ENCODE measurements around the gene PICK1. TPM values are rescaled to one million over a fixed set of nuclear protein-coding genes. Genes with fewer than 3 reads are reported as not detected.
"Not testable (repeated sequence)": the region's sequence is repeated elsewhere in the genome, so short reads cannot be mapped to it uniquely, and the experiment has no call there.

PICK1 gene
- total RNA-seq, 1 donor from 2014 or later, result 24.9 TPM

GRCh38 chr22:38072322-38073149, 15.3 kb downstream of the PICK1 start:
- FAIRE-seq (no peak), DNase-seq (ENCODE audit: low spot score in 2 of 2) (no peak)

GRCh38 chr22:38073150-38074130, 16.2 kb downstream of the PICK1 start:
- DNase-seq (ENCODE audit: low spot score in 2 of 2) (no peak), FAIRE-seq (no peak)

DNA sequence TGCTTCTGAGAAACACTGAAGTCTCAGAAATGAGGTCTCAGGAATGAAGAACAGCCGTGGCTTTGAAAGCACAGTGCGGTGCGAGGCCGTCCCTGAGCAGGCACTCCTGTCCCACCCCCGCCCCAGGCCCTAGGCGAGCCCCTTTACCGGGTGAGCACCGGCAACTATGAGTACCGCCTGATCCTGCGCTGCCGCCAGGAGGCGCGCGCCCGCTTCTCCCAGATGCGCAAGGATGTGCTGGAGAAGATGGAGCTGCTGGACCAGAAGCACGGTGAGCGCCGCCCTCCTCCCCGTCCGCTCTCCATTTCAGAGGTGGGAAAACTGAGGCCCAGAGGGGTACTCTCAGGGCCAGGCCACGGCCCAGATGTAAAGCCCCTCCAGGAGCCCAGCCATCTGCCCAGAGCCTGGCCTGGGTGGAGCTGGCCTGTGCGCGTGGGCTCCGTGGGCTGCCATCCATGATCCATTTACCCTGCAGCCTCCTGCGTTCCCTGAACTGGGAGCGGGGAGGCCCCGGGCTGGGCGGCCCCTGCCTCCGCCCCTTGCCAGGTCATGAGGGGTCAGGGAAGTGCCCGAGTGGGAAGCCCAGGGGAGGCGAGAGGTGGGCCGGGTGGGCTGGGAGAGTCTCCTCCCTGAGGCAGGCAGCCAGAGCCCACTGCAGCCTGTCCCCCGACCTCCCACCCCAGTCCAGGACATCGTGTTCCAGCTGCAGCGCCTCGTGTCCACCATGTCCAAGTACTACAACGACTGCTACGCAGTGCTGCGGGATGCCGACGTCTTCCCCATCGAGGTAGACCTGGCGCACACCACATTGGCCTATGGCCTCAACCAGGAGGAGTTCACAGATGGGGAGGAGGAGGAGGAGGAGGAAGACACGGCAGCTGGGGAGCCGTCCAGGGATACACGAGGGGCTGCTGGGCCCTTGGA, 17.2 kb downstream of the PICK1 start:
- DNase-seq (ENCODE audit: low spot score in 2 of 2) (no peak), FAIRE-seq (no peak)

GRCh38 chr22:38075105-38075825, 18.1 kb downstream of the PICK1 start:
- DNase-seq (ENCODE audit: low spot score in 2 of 2), result no peak
- no peak for FAIRE-seq

GRCh38 chr22:38075961-38076360, 18.8 kb downstream of the PICK1 start:
- no peak for FAIRE-seq
- DNase-seq (ENCODE audit: low spot score in 2 of 2), result no peak

DNA sequence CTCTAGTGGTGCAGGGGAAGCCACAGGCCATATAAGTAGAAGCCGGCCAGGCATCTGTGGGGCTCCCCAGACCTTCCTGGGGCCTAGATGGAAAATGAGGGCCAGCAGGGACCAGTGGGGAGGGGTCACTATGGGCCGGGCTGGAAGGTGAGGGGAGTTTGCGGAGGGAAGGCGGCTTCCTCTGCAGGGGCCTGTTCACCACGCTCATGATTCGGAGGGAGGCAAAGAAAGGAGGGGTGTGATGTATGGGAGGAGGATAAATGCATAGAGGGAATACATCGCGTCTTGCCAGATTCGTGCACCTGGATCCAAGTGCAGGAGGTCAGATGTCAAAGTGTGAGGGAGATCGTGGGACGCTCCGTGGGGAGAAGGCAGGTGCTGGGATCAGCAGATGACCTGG, 19.9 kb downstream of the PICK1 start:
- no peak for FAIRE-seq
- no peak for DNase-seq (ENCODE audit: low spot score in 2 of 2)

- FAIRE-seq, result no peak
Observed at GRCh38 chr22:38077595-38077994, 20.4 kb downstream of the PICK1 start.

DNA sequence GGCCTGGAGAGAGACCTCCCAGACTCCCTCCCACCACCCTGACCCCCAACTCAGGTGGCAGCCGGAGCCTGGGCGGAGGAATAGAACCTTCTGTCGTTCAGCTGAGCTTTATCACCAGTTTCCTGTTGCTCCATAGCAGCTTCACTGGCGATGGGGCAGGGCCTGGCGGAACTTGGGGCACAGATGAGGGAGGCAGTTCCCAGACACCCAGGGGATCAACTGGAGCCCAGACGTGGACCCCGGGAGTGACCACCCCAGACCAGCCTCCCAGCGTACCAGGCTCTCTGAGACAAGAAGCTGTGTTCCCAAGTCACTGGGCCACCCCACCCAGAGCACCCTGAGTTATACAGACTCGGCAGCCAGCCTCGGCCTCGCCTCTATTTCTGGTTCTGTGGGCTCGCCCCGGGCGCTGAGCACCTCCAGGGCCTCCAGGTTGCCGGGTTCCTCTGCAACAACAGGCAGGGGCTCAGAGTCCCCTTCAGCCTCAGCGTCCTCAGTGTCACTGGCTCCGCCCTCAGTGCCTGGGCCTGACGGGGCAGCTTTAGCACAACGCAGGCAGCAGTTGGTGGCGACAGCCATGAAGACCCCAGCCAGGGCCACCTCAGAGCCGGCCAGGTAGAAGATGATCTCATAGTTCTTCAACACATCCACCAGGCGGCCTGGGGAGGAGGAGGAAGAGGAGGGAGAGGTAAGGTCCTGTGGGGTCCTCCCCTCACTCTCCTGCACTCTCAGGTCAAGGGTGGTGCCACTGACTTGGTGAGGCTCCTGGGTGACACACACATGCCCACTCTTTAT, 21.0 kb downstream of the PICK1 start:
- FAIRE-seq, result no peak
- no peak for DNase-seq (ENCODE audit: low spot score in 2 of 2)

More at GRCh38 chr22:38077595-38077994, 20.4 kb downstream of the PICK1 start:
- no peak for DNase-seq (ENCODE audit: low spot score in 2 of 2)

- FAIRE-seq; DNase-seq (ENCODE audit: low spot score in 2 of 2): not testable (repeated sequence)
Observed at GRCh38 chr22:38079208-38079607, 22.0 kb downstream of the PICK1 start.

GRCh38 chr22:38079804-38080203, 22.6 kb downstream of the PICK1 start:
- no peak for DNase-seq (ENCODE audit: low spot score in 2 of 2)
- FAIRE-seq, result no peak

- FAIRE-seq, result no peak
Observed at GRCh38 chr22:38080474-38080849, 23.3 kb downstream of the PICK1 start.

DNA sequence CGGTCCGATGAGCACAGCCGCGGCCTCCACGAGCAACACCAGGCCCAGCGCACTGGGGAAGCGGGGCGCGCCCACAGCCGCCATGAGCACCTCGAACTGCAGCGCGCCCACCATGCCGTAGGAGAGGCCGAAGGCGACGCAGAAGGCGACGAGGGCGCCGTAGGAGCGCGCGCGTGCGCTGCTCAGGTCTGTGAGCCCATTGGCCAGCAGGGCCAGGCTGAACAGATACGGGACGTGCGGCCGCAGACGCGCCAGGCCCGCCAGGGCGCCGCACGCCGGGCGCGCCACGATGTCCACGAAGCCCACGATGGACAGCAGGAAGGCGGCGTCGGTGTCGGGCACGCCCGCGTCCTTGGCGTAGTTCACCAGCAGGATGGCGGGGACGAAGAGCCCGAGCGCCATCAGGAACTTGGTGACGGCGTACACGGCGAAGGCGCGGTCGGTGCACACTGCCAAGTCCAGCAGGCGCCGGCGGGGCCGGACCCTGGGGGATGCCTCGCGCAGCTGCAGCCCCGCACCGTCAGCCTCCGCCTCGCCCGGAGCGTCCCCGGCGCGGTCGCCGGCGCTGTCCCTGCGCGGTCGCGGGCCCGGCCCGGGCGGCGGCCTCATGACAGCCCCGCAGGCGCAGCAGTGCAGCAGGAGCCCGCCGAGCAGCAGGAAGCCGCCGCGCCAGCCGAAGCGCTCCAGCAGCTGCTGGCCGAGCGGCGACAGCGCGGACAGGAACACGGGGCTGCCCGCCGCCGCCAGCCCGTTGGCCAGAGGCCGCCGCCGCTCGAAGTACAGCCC, 23.8 kb downstream of the PICK1 start:
- no peak for FAIRE-seq

More at GRCh38 chr22:38080474-38080849, 23.3 kb downstream of the PICK1 start:
- DNase-seq (ENCODE audit: low spot score in 2 of 2), result no peak

GRCh38 chr22:38081636-38081940, 24.4 kb downstream of the PICK1 start:
- DNase-seq (ENCODE audit: low spot score in 2 of 2), result no peak
- FAIRE-seq, result no peak

More for the DNA sequence above, 23.8 kb downstream of the PICK1 start:
- no peak for DNase-seq (ENCODE audit: low spot score in 2 of 2)

GRCh38 chr22:38081941-38082828, 25.0 kb downstream of the PICK1 start:
- FAIRE-seq (no peak), DNase-seq (ENCODE audit: low spot score in 2 of 2) (no peak)

GRCh38 chr22:38082986-38083710, 25.9 kb downstream of the PICK1 start:
- DNase-seq (ENCODE audit: low spot score in 2 of 2) (no peak), FAIRE-seq (no peak)

DNA sequence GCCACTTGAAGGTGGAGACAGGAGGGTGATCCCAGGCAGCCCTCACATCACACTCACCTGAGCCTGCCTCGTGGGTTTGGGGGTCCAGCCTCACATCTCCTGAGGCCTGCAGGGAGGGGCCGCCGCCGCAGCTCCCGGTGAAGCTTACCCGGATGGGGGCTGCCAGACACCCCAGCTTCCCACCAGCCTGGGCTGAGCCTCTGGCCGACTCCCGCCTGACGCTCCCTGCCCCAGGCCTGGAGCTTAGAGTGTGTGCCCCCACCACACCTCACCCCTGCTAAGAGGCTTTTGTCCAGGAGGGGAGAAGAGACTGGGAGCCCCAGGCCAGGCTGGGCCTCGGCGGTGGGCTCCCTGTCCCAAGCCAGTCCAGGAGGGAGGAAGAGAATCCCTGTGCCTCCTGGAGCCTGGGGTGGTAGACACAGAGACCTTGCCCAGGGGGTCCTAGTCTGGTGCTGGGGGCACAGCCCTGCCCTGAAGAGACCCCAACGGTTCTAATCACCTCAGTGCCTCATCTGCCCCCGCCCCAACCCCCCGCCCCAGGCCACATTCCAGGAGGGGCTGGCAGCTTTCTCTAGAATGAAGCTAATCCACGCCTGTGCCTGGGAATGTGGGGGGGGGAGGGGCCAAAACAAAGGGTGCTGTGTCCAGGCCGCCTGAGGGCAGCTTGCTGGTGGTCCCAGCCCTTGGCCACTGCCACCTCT, 26.9 kb downstream of the PICK1 start, which contains the start of gene SLC16A8:
TSS of gene SLC16A8 (minus strand) at position 254 of the 701 bp plus-strand sequence. CDS start 1,311 bp downstream, outside the sequence.
- DNase-seq (ENCODE audit: low spot score in 2 of 2), result no peak
- FAIRE-seq, result no peak

Data from frontal cortex (tissue), 4 donors.